Loucy (cell line): ENCODE measurements around the gene LYSMD4.

Experiments
- H2AFZ ChIP-seq: fragments of 200-600 bp; sonication (generic); 2 replicates; pipeline ENCODE4 v1.6.0; 2016; ENCODE audit warnings: antibody characterized with exemption, mild to moderate bottlenecking, low read length, moderate library complexity
- H3F3A ChIP-seq: fragments of 200-600 bp; 2 replicates; pipeline ENCODE4 v1.6.0; 2016; ENCODE audit warnings: antibody characterized with exemption, low read depth, mild to moderate bottlenecking
- H3K27me3 ChIP-seq: fragments of 200-600 bp; sonication (generic); 2 replicates; pipeline ENCODE4 v1.6.1; 2014; ENCODE audit warnings: low read length, mild to moderate bottlenecking; ENCODE audit not compliant: insufficient read depth, poor library complexity, severe bottlenecking
- H3K36me3 ChIP-seq: fragments of 200-600 bp; sonication (generic); 2 replicates; pipeline ENCODE4 v1.6.1; 2016; ENCODE audit warnings: low read length; ENCODE audit not compliant: insufficient read depth
- H3K4me1 ChIP-seq: fragments of 200-600 bp; sonication (generic); 2 replicates; pipeline ENCODE4 v1.5.1; 2014; ENCODE audit warnings: low read length, mild to moderate bottlenecking; ENCODE audit not compliant: insufficient read depth, poor library complexity, severe bottlenecking
- H3K4me2 ChIP-seq: fragments of 200-600 bp; sonication (generic); 2 replicates; pipeline ENCODE4 v1.6.0; 2014; ENCODE audit warnings: antibody characterized with exemption, low read length, low read depth, mild to moderate bottlenecking; ENCODE audit not compliant: poor library complexity, severe bottlenecking
- H3K4me3 ChIP-seq: fragments of 200-600 bp; sonication (generic); 2 replicates; pipeline ENCODE4 v1.5.1; 2014; ENCODE audit warnings: low read length, mild to moderate bottlenecking, mixed read lengths; ENCODE audit not compliant: poor library complexity, severe bottlenecking
- H3K79me2 ChIP-seq: fragments of 200-600 bp; sonication (generic); 2 replicates; pipeline ENCODE4 v1.6.1; 2014; ENCODE audit warnings: low read length; ENCODE audit not compliant: insufficient read depth
- H3K9ac ChIP-seq: fragments of 200-600 bp; sonication (generic); 2 replicates; pipeline ENCODE4 v1.6.0; 2014; ENCODE audit warnings: mild to moderate bottlenecking, low read depth, low read length, moderate library complexity; ENCODE audit not compliant: poor library complexity, severe bottlenecking
- H3K9me2 ChIP-seq: fragments of 200-600 bp; sonication (generic); replicated peaks from 2 replicates; pipeline ENCODE4 v1.6.1; 2016; ENCODE audit warnings: low read depth, low read length, mixed read lengths
- H3K9me3 ChIP-seq: fragments of 200-600 bp; sonication (generic); 2 replicates; pipeline ENCODE4 v1.6.1; 2014; ENCODE audit warnings: mild to moderate bottlenecking, antibody characterized with exemption, low read length, low read depth; ENCODE audit not compliant: insufficient read depth
- H4K20me1 ChIP-seq: fragments of 200-600 bp; sonication (generic); 2 replicates; pipeline ENCODE4 v1.6.0; 2014; ENCODE audit warnings: antibody characterized with exemption, low read length, mild to moderate bottlenecking; ENCODE audit not compliant: insufficient read depth, poor library complexity, severe bottlenecking
- EZH2phosphoT487 ChIP-seq: fragments of 200-600 bp; IDR thresholded peaks from 2 replicates; pipeline ENCODE4 v1.6.1; 2018; ENCODE audit warnings: antibody characterized with exemption, mild to moderate bottlenecking, moderate library complexity, borderline replicate concordance
- TF ChIP-seq, protein P1 (sequence below): fragments of 200-600 bp; sonication (generic); conservative IDR thresholded peaks from 2 replicates; pipeline ENCODE4 v1.5.1; 2014; ENCODE audit warnings: mild to moderate bottlenecking, antibody characterized with exemption, low read length

Gene LYSMD4

DNA sequence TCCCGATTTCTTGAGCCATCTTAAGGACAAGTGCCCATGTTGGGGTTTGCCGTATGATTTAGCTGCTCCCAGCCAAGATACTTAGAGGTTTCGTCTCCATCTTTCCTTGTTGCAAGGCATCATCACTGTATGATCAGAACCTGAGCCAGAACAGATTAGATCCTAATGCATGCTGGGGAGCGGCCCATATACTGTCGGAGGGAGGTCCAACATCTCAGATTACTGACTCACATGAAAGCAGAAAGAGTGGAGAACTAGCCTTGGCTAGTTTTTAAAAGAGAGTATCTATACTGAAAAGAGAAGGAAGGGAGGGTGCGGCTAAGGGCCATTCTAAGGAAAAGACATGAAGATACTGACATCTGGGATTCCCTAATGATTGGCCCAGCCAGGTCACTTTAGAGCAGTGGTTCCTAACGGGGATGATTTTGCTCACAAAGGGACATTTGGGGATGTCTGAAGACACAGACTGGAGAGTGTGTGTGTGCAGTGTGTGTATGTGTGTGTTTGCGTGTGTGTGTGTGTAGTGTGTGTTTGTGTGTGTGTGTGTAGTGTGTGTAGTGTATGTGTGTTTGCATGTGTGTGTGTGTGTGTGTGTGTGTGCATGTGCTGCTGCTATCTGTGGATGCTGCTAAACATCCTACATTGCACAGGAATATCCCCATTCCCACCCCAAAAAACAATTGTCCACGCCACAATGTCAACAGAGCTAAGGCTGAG lies 12.3 kb upstream of the LYSMD4 start:
- no peaks in the 10 kb centered on the region for H4K20me1 ChIP-seq
- H3K9ac ChIP-seq, result no peak overlapping the region
- H3K27me3 ChIP-seq, result no peaks in the 10 kb centered on the region
- H2AFZ ChIP-seq, result no peak overlapping the region
- H3K4me2 ChIP-seq, result no peak overlapping the region
- no peaks in the 10 kb centered on the region for H3K36me3 ChIP-seq
- no peak overlapping the region for H3K4me3 ChIP-seq
- TF ChIP-seq, protein P1, sequence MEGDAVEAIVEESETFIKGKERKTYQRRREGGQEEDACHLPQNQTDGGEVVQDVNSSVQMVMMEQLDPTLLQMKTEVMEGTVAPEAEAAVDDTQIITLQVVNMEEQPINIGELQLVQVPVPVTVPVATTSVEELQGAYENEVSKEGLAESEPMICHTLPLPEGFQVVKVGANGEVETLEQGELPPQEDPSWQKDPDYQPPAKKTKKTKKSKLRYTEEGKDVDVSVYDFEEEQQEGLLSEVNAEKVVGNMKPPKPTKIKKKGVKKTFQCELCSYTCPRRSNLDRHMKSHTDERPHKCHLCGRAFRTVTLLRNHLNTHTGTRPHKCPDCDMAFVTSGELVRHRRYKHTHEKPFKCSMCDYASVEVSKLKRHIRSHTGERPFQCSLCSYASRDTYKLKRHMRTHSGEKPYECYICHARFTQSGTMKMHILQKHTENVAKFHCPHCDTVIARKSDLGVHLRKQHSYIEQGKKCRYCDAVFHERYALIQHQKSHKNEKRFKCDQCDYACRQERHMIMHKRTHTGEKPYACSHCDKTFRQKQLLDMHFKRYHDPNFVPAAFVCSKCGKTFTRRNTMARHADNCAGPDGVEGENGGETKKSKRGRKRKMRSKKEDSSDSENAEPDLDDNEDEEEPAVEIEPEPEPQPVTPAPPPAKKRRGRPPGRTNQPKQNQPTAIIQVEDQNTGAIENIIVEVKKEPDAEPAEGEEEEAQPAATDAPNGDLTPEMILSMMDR, result no peak
- TF ChIP-seq EZH2phosphoT487, result no peak
- H3K9me2 ChIP-seq, result no peaks in the 10 kb centered on the region
- H3F3A ChIP-seq, result no peaks in the 10 kb centered on the region
- H3K9me3 ChIP-seq, result no peaks in the 10 kb centered on the region
- H3K79me2 ChIP-seq, result no peaks in the 10 kb centered on the region
- no peaks in the 10 kb centered on the region for H3K4me1 ChIP-seq

DNA sequence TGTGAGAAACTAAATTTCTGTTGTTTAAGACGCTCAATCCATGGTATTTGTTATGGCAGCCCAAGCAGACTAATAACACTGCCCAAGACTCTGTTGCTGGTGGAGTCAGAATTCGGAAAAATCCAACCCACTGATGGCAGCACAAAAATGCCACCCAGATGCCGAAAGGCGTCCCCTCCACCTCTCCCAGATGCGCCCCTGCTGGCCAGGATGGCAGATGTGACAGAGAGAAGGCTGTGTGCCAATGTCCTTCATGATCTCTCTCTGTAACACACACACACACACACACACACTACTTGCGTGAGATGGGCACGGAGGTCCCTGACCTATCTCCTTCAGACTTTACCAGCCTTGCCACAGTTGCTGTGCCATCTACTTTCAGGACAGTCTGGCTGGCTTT lies 10.9 kb upstream of the LYSMD4 start:
- no peak overlapping the region for H2AFZ ChIP-seq
- no peaks in the 10 kb centered on the region for H3K36me3 ChIP-seq
- H3K27me3 ChIP-seq, result no peaks in the 10 kb centered on the region
- no peaks in the 10 kb centered on the region for H3K9me2 ChIP-seq
- H3K4me1 ChIP-seq, result no peaks in the 10 kb centered on the region
- no peaks in the 10 kb centered on the region for H3F3A ChIP-seq
- TF ChIP-seq, protein P1, result no peak; the same call in 1 of the 2 replicates
- TF ChIP-seq EZH2phosphoT487, result no peak
- no peaks in the 10 kb centered on the region for H3K79me2 ChIP-seq
- H3K9me3 ChIP-seq, result no peaks in the 10 kb centered on the region
- H3K4me3 ChIP-seq, result no peak overlapping the region
- H3K4me2 ChIP-seq, result no peak overlapping the region
- H3K9ac ChIP-seq, result no peak overlapping the region
- H4K20me1 ChIP-seq, result no peaks in the 10 kb centered on the region

DNA sequence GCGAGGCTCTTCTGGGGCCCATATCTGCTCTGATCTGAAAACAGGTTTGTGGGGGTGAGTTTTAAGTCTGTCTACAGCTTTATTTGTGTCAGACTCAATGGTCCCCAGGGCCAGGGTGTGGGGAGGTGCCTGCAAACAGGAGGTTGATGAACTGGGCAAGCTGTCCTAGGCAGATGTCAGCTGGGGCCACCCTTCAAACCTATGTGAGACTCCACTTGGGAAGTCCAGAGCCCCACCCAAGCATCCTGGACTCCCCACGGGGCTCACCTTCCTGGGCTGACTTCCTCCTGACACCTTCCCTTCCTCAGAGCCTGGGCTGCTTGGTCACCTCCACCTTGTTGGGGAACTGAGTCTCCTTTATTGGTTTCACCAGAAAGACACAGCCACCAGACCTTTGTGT lies 8.6 kb upstream of the LYSMD4 start:
- no peaks in the 10 kb centered on the region for H3F3A ChIP-seq
- H4K20me1 ChIP-seq, result no peaks in the 10 kb centered on the region
- H3K27me3 ChIP-seq, result no peaks in the 10 kb centered on the region
- TF ChIP-seq, protein P1, result no peak
- no peak for TF ChIP-seq EZH2phosphoT487
- H3K4me1 ChIP-seq, result no peaks in the 10 kb centered on the region
- no peaks in the 10 kb centered on the region for H3K9me2 ChIP-seq
- H3K4me3 ChIP-seq, result no peak overlapping the region
- no peaks in the 10 kb centered on the region for H3K36me3 ChIP-seq
- no peak overlapping the region for H3K4me2 ChIP-seq
- H3K79me2 ChIP-seq, result no peaks in the 10 kb centered on the region
- H3K9ac ChIP-seq, result no peak overlapping the region
- H2AFZ ChIP-seq, result peak overlapping the region; percentile 41; the same call in 1 of the 2 replicates
- no peaks in the 10 kb centered on the region for H3K9me3 ChIP-seq
